Stimulated activated CD8-positive, alpha-beta memory T cell treated with anti-CD3 and anti-CD28 coated beads, Interleukin-4, amount 100 ng/mL, for 1 hour (primary cell): ENCODE data around the gene GTSF1L.

Experiments used
- DNase-seq, 2 donors: peaks; one replicate each; pipeline ENCODE4 v3.0.0-alpha.2; 2020; ENCODE audit warnings: low read depth in 2 of 2, low spot score in 1 of 2

Gene GTSF1L

DNA sequence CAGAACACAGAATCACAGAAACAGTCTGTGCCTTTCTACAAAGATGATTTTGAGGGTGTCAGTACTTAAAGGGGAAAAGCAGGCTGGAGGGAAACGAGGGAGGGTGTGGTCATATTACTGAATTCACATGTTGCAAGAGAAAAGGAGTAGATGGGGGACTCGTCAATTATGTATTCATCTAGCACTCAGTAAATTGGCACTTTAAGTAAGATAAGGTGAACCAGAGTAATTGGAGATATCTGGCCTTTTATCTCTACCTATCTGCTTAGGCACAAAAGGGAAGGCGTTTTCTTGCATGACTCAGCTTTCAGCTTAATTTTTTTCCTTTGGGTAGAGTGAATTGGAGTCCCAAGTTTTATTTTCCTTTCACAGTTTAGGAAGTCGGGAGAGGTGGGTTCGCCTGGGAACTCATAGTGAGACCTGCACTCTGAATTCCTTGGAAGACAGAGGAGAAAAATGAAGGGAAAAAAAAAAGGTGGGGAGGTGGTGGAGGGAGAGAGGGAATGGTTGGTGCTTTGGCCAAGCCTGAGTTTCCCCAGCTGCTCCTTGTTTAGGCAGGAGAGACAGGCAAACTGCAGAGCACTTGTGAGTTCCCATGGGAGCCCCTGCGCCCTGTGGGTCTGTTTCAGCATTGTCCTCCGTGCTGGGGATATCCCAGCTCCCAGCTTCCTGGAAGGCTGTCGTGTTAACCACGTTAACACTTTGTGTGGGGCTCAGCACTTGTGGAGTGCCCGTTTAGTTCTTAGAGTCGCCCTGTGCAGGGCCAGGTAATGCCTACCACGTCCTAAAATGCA, 19.7 kb upstream of the GTSF1L start:
- no peak for DNase-seq

GRCh38 chr20:43744966-43745730, 18.3 kb upstream of the GTSF1L start:
- no peak for DNase-seq

- no peak for DNase-seq
Observed at GRCh38 chr20:43744151-43744611, 17.4 kb upstream of the GTSF1L start.

DNA sequence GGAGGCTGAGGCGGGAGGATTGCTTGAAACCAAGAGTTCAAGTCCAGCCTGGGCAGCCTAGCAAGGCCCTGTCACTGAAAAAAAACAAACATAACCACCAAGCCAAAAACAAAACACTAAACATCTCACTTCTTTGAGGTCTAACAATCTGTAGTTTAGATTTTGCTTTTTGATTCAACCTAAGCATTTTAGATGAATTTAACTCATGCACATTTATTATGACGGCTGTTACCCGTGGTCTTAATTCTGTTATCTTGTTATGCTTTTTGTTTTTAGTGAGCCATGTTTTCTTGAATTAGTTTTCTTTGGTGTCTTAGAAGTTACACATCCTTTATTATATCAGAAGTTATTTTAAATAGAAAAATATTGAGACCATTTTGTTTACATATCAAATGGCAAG, 13.8 kb upstream of the GTSF1L start:
- no peak for DNase-seq

- no peak for DNase-seq
Observed at GRCh38 chr20:43739148-43739749, 12.4 kb upstream of the GTSF1L start.

DNA sequence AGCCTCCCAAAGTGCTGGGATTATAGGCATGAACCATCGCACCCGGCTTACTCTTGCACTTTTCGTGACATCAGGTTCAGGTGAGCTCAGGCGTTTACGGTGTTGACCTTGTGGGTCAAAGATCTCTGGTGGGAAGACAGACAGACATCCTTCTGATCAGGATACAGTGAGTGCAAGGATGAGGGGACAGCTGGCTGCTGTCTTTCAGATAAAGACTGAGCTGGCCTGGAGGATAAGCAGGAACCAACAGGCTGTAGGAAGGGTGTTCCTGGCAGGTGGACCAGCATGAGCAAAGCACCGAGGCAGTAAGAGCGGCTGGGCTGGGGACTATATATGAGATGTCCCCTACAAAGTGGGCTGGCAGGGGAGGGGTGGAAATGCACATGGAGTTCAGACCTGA, 11.1 kb upstream of the GTSF1L start:
- no peak for DNase-seq

- no peak for DNase-seq
Observed at GRCh38 chr20:43736588-43737158, 9.9 kb upstream of the GTSF1L start.

DNA sequence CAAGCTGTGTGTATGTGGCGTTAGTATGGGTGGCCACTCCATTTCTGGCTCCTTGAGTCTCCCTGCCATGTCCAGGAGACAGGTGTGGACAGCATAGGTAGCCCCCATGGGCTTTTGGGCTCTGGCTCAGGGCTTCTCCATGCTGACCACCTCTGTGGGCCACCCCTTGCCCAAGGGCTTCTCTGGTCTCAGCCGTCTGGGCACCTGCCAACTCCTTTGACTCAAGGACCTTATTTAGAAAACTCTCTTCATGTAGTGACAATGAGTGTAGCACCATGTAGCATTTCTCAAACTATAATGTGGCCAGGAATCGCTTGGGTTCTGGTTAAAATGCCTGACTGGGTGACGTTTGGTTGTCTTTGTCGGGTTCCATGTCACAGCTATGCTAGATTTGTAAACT, 5.1 kb upstream of the GTSF1L start:
- no peak for DNase-seq

DNA sequence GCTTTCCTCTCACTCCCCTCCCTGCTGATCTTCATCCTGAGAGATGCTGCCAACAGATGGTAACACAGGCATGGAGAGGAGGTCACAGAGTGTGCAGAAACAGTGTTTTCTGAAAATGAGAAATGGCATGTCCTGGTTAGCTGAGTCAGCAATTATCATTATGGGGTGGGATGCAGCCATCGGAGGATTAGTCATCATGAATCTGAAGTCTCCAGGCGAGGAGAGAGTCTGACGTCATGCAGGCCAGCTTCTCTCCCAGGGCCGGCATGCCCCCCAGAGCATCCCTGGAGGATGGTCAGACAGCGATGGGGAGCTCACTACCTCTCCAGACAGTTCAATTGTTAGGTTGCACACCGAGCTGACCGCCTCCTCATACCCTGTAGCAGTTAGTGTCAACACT, 4.7 kb upstream of the GTSF1L start:
- no peak for DNase-seq

- DNase-seq: no peak
Observed at GRCh38 chr20:43728686-43729255, 2.0 kb upstream of the GTSF1L start.

- no peak for DNase-seq
Observed at GRCh38 chr20:43727980-43728590, 1.3 kb upstream of the GTSF1L start.

- no peak for DNase-seq
Observed at GRCh38 chr20:43726333-43726732, 469 bp downstream of the GTSF1L start.

- no peak for DNase-seq
Observed at GRCh38 chr20:43725666-43726065, 1.1 kb downstream of the GTSF1L start.

DNA sequence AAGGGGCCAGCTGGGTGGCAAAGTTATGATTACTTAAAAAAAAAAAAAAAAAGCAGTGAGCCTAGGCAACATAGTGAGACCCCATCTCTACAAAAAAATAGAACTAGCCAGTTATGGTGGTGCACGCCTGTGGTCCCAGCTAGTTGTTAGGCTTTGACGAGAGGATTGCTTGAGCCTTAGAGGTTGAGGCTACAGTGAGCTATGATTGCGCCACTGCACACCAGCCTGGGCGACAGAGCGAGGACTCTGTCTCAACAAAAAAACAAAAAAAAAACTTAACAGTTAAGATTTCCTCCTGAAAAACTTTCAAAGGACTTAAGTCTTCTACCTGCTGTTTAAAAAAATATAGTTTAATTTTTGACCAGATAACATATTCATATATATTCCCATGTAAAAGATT, 2.4 kb downstream of the GTSF1L start:
- DNase-seq: no peak

GRCh38 chr20:43723735-43724134, 3.1 kb downstream of the GTSF1L start:
- no peak for DNase-seq

DNA sequence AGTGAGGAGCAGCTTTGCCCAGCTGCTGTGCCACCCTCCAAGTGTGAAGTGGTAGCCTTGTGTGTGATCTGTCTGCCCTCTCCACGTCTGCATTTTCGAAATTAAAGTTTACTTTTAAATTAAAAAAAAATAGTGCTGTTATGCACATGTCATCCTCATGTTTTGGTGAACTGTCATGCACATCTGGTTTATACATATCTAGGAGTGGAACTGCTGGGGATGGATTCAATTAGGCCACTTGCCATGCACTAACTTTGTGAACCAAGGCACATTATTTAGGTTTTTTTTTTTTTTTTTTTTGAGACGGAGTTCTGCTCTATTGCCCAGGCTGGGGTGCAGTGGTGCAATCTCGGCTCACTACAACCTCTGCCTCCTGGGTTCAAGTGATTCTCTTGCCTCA, 3.6 kb downstream of the GTSF1L start:
- no peak for DNase-seq

GRCh38 chr20:43722153-43722505, 4.7 kb downstream of the GTSF1L start:
- no peak for DNase-seq

- no peak for DNase-seq
Observed at GRCh38 chr20:43721429-43722152, 5.2 kb downstream of the GTSF1L start.

GRCh38 chr20:43721097-43721428, 5.7 kb downstream of the GTSF1L start:
- DNase-seq: no peak

GRCh38 chr20:43720007-43720406, 6.8 kb downstream of the GTSF1L start:
- no peak for DNase-seq

GRCh38 chr20:43717616-43717995, 9.2 kb downstream of the GTSF1L start:
- DNase-seq: no peak
